H1 (cell line): ENCODE results near the gene PPP1R10. TPM values are rescaled to one million over a fixed set of nuclear protein-coding genes. Genes with fewer than 3 reads are reported as not detected.

Source experiments
- POLR2A ChIP-seq, 2 experiments: IDR thresholded peaks; 1 replicate in 1 of 2; 2 replicates in 1 of 2; pipeline ENCODE4 v1.6.1; 2011; ENCODE audit warnings: low read depth in 2 of 2, low read length in 2 of 2, mild to moderate bottlenecking in 2 of 2; ENCODE audit errors: control extremely low read depth in 1 of 2
- polyA plus RNA-seq, 7 experiments: library from polyadenylated mRNA; depleted of rRNA in 3 of 7; stranded (reverse) in 5 of 7; unstranded in 2 of 7; fragments of >200 nt in 5 of 7; fragments of 200-250 nt in 2 of 7; gene quantifications; 1 replicate in 5 of 7; 2 replicates in 1 of 7; 4 replicates in 1 of 7; pipeline versions ENCODE4 v1.2.1 to v1.2.3, GENCODE V29; 2011 to 2013; ENCODE audit warnings: missing spikeins in 2 of 7, mixed read lengths in 2 of 7
- total RNA-seq: library from RNA; stranded (reverse); fragmentation: NEBNext Ultra II Directional; extraction: Animal tissue kit (Norgen Biotek cat#: 25700); gene quantifications from 2 replicates; pipeline ENCODE4 v1.2.1, GENCODE V29; 2021

Gene PPP1R10
- total and polyA plus RNA-seq, 2 of the 8 experiments (the other 6 are each of a cell fraction or from before 2014, with no cell fraction given), result 23.9 to 89.1 TPM

DNA sequence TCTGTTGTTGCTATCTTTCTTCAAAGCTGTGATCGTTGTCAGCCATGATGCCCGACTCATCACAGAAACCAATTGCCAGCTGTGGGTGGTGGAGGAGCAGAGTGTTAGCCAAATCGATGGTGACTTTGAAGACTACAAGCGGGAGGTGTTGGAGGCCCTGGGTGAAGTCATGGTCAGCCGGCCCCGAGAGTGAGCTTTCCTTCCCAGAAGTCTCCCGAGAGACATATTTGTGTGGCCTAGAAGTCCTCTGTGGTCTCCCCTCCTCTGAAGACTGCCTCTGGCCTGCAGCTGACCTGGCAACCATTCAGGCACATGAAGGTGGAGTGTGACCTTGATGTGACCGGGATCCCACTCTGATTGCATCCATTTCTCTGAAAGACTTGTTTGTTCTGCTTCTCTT, 26.5 kb downstream of the PPP1R10 start (continued):
- no peak for TF ChIP-seq POLR2A (IDR thresholded peaks at IDR 0.05; ENCODE audit: control extremely low read depth in 1 of 2, low read depth in 2 of 2, low read length in 2 of 2)
